Adrenal gland (tissue), 12 donors: ENCODE measurements around the gene FKBP11. TPM values are rescaled to one million over a fixed set of nuclear protein-coding genes. Genes with fewer than 3 reads are reported as not detected.

Experiments
- DNase-seq, 7 donors: peaks; one replicate each; pipeline ENCODE4 v3.0.0-alpha.2; 2019 to 2020
- H3K27ac ChIP-seq, 5 donors: fragments of 200-600 bp; sonication (generic) in 4 of 5; 1 replicate in 3 of 5; 2 replicates in 2 of 5; pipeline versions ENCODE4 v1.5.1 to v1.8.0; 2016 to 2020; ENCODE audit warnings: mild to moderate bottlenecking in 1 of 5
- H3K27me3 ChIP-seq: fragments of 200-600 bp; 2 replicates; pipeline ENCODE4 v1.8.0; 2021
- H3K36me3 ChIP-seq, 2 donors: fragments of 200-600 bp; replicated peaks in 1 of 2; 1 replicate in 1 of 2; 2 replicates in 1 of 2; pipeline versions ENCODE4 v1.5.1 to v1.8.0; 2018 to 2022
- H3K4me1 ChIP-seq, 2 donors: fragments of 200-600 bp; replicated peaks in 1 of 2; 1 replicate in 1 of 2; 2 replicates in 1 of 2; pipeline versions ENCODE4 v1.5.1 to v1.8.0; 2018 to 2021
- H3K4me3 ChIP-seq, 4 donors: fragments of 200-600 bp; sonication (generic) in 3 of 4; one replicate each; pipeline ENCODE4 v1.5.1; 2016 to 2018
- H3K9me3 ChIP-seq, 3 donors: fragments of 200-600 bp; sonication (generic) in 1 of 3; replicated peaks in 1 of 3; 1 replicate in 2 of 3; 2 replicates in 1 of 3; pipeline versions ENCODE4 v1.5.1 to v1.8.0; 2016 to 2021
- POLR2A ChIP-seq, 2 donors: fragments of 450-650 bp; IDR thresholded peaks; one replicate each; pipeline ENCODE4 v1.6.1; 2017; ENCODE audit warnings: antibody characterized with exemption in 2 of 2, mild to moderate bottlenecking in 2 of 2, moderate library complexity in 1 of 2
- WGBS, 4 donors: extraction: QIAGEN DNeasy Blood & Tissue Kit in 2 of 4; methylation state at CpG; one replicate each; pipeline versions ENCODE4 v1.1.5 to v1.1.7; 2013 to 2017; 5-methylcytosine and 5-hydroxymethylcytosine counted together
- intact Hi-C, 2 donors: fragments of 100-400 bp; cut with DNase I; formaldehyde crosslinking; loops; one replicate each; pipeline versions ENCODE4 v1.14.1 to v1.15.0; 2022 to 2023
- polyA plus RNA-seq, 3 donors: library from polyadenylated mRNA; stranded (reverse); fragments of 200-250 nt in 2 of 3; fragments of 350-450 nt in 1 of 3; fragmentation: Illumina TruSeq in 1 of 3; extraction: RNeasy Lipid Tissue Mini Kit (QIAGEN cat#74804) in 1 of 3; gene quantifications; one replicate each; pipeline ENCODE4 v1.2.3, GENCODE V29; 2013 to 2014
- small RNA-seq, 2 donors: library from RNA; depleted of rRNA; stranded (forward); fragments of <200 nt; gene quantifications; one replicate each; pipeline ENCODE3, GENCODE V24; 2016
- total RNA-seq, 9 donors: library from RNA; depleted of rRNA in 4 of 9; stranded (reverse); fragments of >200 nt in 4 of 9; fragments of 120-200 nt in 1 of 9; fragmentation: NEBNext Ultra II Directional in 1 of 9; extraction: Animal tissue kit (Norgen Biotek cat#: 25700) in 1 of 9; gene quantifications; one replicate each; pipeline versions ENCODE4 v1.1.0 to v1.2.4, GENCODE V29; 2013 to 2023
- TF ChIP-seq, protein P1 (sequence below), 6 experiments: fragments of 450-650 bp in 4 of 6; fragments of 200-600 bp in 2 of 6; sonication (generic) in 1 of 6; IDR thresholded peaks; 1 replicate in 5 of 6; 2 replicates in 1 of 6; pipeline versions ENCODE4 v1.5.1 to v1.8.0; 2016 to 2021; ENCODE audit warnings: antibody characterized with exemption in 6 of 6, mild to moderate bottlenecking in 2 of 6, moderate library complexity in 1 of 6
- donor health status: healthy with polysubstance abuse.
- donor health status: Bipolar disorder and iron deficiency.
- donor health status: DM: yes; HTN: yes; CAD: no.
- donor health status: DM: no; HTN: no; CAD: no.
- donor health status: DM: no; HTN: no; CAD: no.
- donor health status: DM: yes; HTN: yes; CAD: no.

The FKBP11 gene
- total and polyA plus RNA-seq, 12 donors = 4.1 to 118 (median 24.9) TPM

DNA sequence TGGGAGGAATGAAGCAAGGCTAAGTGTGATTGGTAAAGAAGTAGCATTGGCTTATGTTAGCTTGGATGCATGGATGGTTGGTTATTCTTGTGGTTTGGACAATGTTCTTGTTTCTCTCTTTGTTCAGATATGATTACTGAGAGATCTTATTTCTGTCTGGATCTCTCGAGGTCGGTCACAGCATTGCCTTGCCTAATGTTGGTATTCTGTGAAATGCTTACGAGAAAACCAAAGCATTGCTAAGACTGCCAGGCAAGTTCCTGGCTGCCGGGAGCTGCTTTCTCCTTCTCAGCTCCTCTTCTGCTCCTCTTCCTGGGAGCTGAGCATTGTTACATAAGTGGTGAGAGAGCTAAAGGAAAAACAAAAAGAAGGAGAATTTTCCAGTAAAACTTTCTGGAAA, 52.2 kb downstream of the FKBP11 start:
- no peak overlapping the region for H3K4me3 ChIP-seq
- TF ChIP-seq POLR2A (IDR thresholded peaks at IDR 0.05) = no peak
- TF ChIP-seq, protein P1, sequence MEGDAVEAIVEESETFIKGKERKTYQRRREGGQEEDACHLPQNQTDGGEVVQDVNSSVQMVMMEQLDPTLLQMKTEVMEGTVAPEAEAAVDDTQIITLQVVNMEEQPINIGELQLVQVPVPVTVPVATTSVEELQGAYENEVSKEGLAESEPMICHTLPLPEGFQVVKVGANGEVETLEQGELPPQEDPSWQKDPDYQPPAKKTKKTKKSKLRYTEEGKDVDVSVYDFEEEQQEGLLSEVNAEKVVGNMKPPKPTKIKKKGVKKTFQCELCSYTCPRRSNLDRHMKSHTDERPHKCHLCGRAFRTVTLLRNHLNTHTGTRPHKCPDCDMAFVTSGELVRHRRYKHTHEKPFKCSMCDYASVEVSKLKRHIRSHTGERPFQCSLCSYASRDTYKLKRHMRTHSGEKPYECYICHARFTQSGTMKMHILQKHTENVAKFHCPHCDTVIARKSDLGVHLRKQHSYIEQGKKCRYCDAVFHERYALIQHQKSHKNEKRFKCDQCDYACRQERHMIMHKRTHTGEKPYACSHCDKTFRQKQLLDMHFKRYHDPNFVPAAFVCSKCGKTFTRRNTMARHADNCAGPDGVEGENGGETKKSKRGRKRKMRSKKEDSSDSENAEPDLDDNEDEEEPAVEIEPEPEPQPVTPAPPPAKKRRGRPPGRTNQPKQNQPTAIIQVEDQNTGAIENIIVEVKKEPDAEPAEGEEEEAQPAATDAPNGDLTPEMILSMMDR (IDR thresholded peaks at IDR 0.05) = no peak
- no peak for DNase-seq
- no peaks in the 10 kb centered on the region for H3K4me1 ChIP-seq
- no peaks in the 10 kb centered on the region for H3K36me3 ChIP-seq
- intact Hi-C loops = no loop called here
- H3K27ac ChIP-seq = no peak overlapping the region
- no peaks in the 10 kb centered on the region for H3K27me3 ChIP-seq
- 75 to 84% (median 81%) methylated on average over 4 of the region's 4 CpGs for WGBS, 4 donors
- no peaks in the 10 kb centered on the region for H3K9me3 ChIP-seq

Small RNA genes within 50 kb of the gene (small RNA-seq; reads per million reads assigned to genes)
- gene AC073610.1 (0 reads per million in 2 donors), gene RNU6-600P (0 reads per million in 2 donors)

Other genes with a start within 250 kb of the FKBP11 start
- gene KANSL2, start 243.3 kb downstream of the FKBP11 start, total RNA-seq = 10 to 100 TPM; 21.3 to 67.6 (median 29.6) TPM
- gene KANSL2, start 243.3 kb downstream of the FKBP11 start, polyA plus RNA-seq = 10 to 100 TPM; 23.9 to 24.3 (median 24.1) TPM
- gene CCNT1, start 208.8 kb downstream of the FKBP11 start, total RNA-seq = 10 to 100 TPM; 14.0 to 49.6 (median 33.8) TPM
- 10 to 100 TPM in 1 of 3 donors, 1 to 10 TPM in 2; 5.4 to 22.6 (median 5.7) TPM for gene CCNT1, start 208.8 kb downstream of the FKBP11 start, polyA plus RNA-seq
- 10 to 100 TPM; 21.8 to 44.0 (median 29.7) TPM for gene ADCY6, start 136.4 kb downstream of the FKBP11 start, total RNA-seq
- gene ADCY6, start 136.4 kb downstream of the FKBP11 start, polyA plus RNA-seq = 10 to 100 TPM; 20.8 to 55.3 (median 34.3) TPM
- gene CACNB3, start 107.0 kb downstream of the FKBP11 start, total RNA-seq = 10 to 100 TPM in 1 of 9 donors, 1 to 10 TPM in 8; 3.9 to 11.0 (median 6.0) TPM
- 10 to 100 TPM in 2 of 3 donors, 1 to 10 TPM in 1; 4.4 to 19.5 (median 11.3) TPM for gene CACNB3, start 107.0 kb downstream of the FKBP11 start, polyA plus RNA-seq
- 10 to 100 TPM; 47.1 to 85.4 (median 68.2) TPM for gene DDX23, start 73.3 kb downstream of the FKBP11 start, total RNA-seq
- gene DDX23, start 73.3 kb downstream of the FKBP11 start, polyA plus RNA-seq = 10 to 100 TPM; 39.0 to 67.7 (median 46.3) TPM
- gene RND1, start 59.6 kb downstream of the FKBP11 start, total RNA-seq = under 1 TPM in 4 of 9 donors, not detected in 5; 0.22 to 0.50 (median 0.43) TPM
- gene RND1, start 59.6 kb downstream of the FKBP11 start, polyA plus RNA-seq = 1 to 10 TPM in 1 of 3 donors, under 1 TPM in 2; 0.20 to 2.9 (median 0.72) TPM
- 100 to 1,000 TPM in 5 of 9 donors, 10 to 100 TPM in 4; 73.1 to 237 (median 118) TPM for gene ARF3, start 32.0 kb upstream of the FKBP11 start, total RNA-seq
- 100 to 1,000 TPM in 1 of 3 donors, 10 to 100 TPM in 2; 55.2 to 172 (median 62.5) TPM for gene ARF3, start 32.0 kb upstream of the FKBP11 start, polyA plus RNA-seq
- under 1 TPM in 4 of 9 donors, not detected in 5; 0.11 to 0.40 (median 0.17) TPM for gene WNT10B, start 46.2 kb upstream of the FKBP11 start, total RNA-seq
- under 1 TPM in 2 of 3 donors, not detected in 1; 0.84 to 0.88 TPM for gene WNT10B, start 46.2 kb upstream of the FKBP11 start, polyA plus RNA-seq
- gene WNT1, start 52.8 kb upstream of the FKBP11 start, total RNA-seq = not detected
- gene WNT1, start 52.8 kb upstream of the FKBP11 start, polyA plus RNA-seq = not detected
- 1 to 10 TPM in 1 of 9 donors, under 1 TPM in 7, not detected in 1; 0.08 to 2.2 (median 0.54) TPM for gene DDN, start 73.9 kb upstream of the FKBP11 start, total RNA-seq
- gene DDN, start 73.9 kb upstream of the FKBP11 start, polyA plus RNA-seq = under 1 TPM; 0.08 to 0.17 (median 0.15) TPM
- 10 to 100 TPM; 70.1 to 89.6 (median 82.4) TPM for gene PRKAG1, start 93.3 kb upstream of the FKBP11 start, total RNA-seq
- gene PRKAG1, start 93.3 kb upstream of the FKBP11 start, polyA plus RNA-seq = 100 to 1,000 TPM in 1 of 3 donors, 10 to 100 TPM in 2; 60.1 to 141 (median 71.6) TPM
- gene KMT2D, start 135.3 kb upstream of the FKBP11 start, total RNA-seq = 10 to 100 TPM; 21.2 to 80.9 (median 56.4) TPM
- 100 to 1,000 TPM in 1 of 3 donors, 10 to 100 TPM in 2; 25.6 to 140 (median 31.4) TPM for gene KMT2D, start 135.3 kb upstream of the FKBP11 start, polyA plus RNA-seq
- 1 to 10 TPM in 1 of 9 donors, under 1 TPM in 4, not detected in 4; 0.28 to 1.8 (median 0.36) TPM for gene RHEBL1, start 144.5 kb upstream of the FKBP11 start, total RNA-seq
- gene RHEBL1, start 144.5 kb upstream of the FKBP11 start, polyA plus RNA-seq = under 1 TPM; 0.26 to 0.71 (median 0.32) TPM
- gene DHH, start 169.3 kb upstream of the FKBP11 start, total RNA-seq = 1 to 10 TPM in 2 of 9 donors, under 1 TPM in 7; 0.18 to 5.9 (median 0.51) TPM
- gene DHH, start 169.3 kb upstream of the FKBP11 start, polyA plus RNA-seq = under 1 TPM; 0.13 to 0.84 (median 0.16) TPM
- 100 to 1,000 TPM in 1 of 9 donors, 10 to 100 TPM in 8; 20.6 to 103 (median 74.5) TPM for gene LMBR1L, start 185.4 kb upstream of the FKBP11 start, total RNA-seq
- gene LMBR1L, start 185.4 kb upstream of the FKBP11 start, polyA plus RNA-seq = 100 to 1,000 TPM in 2 of 3 donors, 10 to 100 TPM in 1; 30.3 to 136 (median 121) TPM
- 100 to 1,000 TPM; 174 to 705 (median 415) TPM for gene TUBA1B, start 205.9 kb upstream of the FKBP11 start, total RNA-seq
- gene TUBA1B, start 205.9 kb upstream of the FKBP11 start, polyA plus RNA-seq = 100 to 1,000 TPM; 190 to 830 (median 244) TPM